ENCODE data around the gene FBXL17.

GRCh38 chr5:108184940-108185339 lies 197.0 kb downstream of the FBXL17 start:
- TF ChIP-seq CTCF (conservative IDR thresholded peaks at IDR 0.05; ENCODE audit: low read depth, low read length) (no peak), POLR2A (IDR thresholded peaks at IDR 0.05; ENCODE audit: low read depth, low read length) (no peak), RAD21 (IDR thresholded peaks at IDR 0.05; ENCODE audit: low read length) (no peak), ELK1 (IDR thresholded peaks at IDR 0.05; ENCODE audit: borderline replicate concordance, low read depth, low read length) (no peak), RCOR1 (IDR thresholded peaks at IDR 0.05; ENCODE audit: insufficient replicate concordance, low read length) (no peak), BHLHE40 (IDR thresholded peaks at IDR 0.05; ENCODE audit: low read depth, low read length) (no peak), MXI1 (IDR thresholded peaks at IDR 0.05; ENCODE audit: borderline replicate concordance, low read depth, low read length) (no peak), MAZ (IDR thresholded peaks at IDR 0.05; ENCODE audit: borderline replicate concordance, low read depth, low read length) (no peak)

Data from IMR-90 (cell line).